HG02588 (cell line): ENCODE data around the gene AGO3.

Experiments
- ATAC-seq: cut with Tn5 transposase; IDR thresholded peaks from one replicate; pipeline ENCODE4 v1.9.1; 2021; ENCODE audit warnings: mild to moderate bottlenecking, moderate library complexity; ENCODE audit not compliant: unreplicated experiment

The AGO3 gene

GRCh38 chr1:36119456-36119855 is 188.6 kb downstream of the AGO3 start:
- ATAC-seq, result no peak
